Activated gamma-delta T cell treated with anti-CD3 and anti-CD28 coated beads, Interleukin-2, amount 50 U/mL, for 16 hours (primary cell): ENCODE results near the gene SPAG17.

Experiments
- DNase-seq: peaks from one replicate; pipeline ENCODE4 v3.0.0-alpha.2; 2020; ENCODE audit warnings: low read depth

SPAG17 gene

DNA sequence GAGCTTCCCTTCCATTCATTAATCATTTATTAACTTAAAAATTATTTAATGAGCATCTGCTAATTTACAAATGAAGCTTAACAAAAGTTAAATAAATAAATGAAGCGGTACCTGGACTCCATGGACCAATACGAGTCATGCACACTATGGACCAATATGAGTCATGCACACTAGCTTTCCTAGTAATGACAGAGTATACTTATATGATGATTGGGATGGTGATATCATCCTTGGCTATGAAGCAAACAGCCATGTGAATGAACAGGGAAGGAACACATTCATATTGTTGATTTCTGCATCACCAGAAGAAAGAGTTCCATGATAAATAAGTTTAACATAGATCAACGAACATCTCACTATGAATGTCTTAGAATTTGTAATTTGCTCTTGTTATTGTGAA, 109.9 kb downstream of the SPAG17 start:
- DNase-seq = no peak

GRCh38 chr1:118073648-118074435, 111.2 kb downstream of the SPAG17 start:
- no peak for DNase-seq

DNA sequence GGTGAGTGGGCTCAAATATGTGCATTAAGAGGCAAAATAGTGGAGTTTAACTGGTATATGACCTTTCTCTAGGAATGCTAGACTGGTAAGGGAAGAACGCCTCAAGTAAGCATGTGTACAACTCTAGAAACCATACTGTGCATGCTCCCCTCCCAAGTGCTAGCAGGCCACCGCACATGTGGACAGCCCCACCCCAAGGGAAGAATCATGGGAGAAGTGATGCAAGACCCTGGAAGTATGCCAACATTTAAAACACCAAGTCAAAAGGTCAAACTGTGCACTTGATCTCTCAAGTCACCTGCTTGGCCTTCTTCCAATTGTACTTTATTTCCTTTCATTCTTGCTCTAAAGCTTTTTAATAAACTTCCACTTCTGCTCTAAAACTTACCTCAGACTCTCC, 135.0 kb downstream of the SPAG17 start:
- DNase-seq = no peak

DNA sequence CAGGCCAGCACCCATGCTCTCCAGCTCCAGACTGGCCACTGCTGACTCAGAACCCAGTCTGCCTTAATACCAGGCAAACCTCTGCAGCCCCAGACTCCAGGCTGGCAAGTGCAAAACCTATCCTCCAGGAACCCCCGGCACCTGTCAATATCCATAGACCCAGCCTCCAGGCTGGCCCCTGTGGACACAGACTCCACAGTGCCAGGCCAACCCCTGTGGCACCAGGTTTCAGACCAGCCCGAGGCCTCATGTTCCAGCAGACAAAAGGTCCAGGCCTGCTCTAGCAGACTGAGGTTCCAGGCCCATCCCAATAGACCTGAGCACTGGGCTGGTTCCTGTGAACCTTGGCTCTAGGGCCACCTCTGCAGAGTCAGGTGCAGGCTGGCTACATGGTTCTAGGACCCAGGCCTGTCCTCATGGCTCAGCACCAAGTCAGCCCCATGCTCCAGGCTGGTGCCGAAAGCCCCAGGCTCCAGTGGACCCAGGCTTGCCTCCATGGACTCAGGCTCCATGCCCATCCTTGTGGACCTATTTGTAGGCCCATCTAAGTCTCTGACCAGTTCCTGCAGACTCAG, 137.3 kb downstream of the SPAG17 start:
- DNase-seq = no peak

- DNase-seq = no peak
Measured at GRCh38 chr1:118047006-118047649, 137.9 kb downstream of the SPAG17 start.

DNA sequence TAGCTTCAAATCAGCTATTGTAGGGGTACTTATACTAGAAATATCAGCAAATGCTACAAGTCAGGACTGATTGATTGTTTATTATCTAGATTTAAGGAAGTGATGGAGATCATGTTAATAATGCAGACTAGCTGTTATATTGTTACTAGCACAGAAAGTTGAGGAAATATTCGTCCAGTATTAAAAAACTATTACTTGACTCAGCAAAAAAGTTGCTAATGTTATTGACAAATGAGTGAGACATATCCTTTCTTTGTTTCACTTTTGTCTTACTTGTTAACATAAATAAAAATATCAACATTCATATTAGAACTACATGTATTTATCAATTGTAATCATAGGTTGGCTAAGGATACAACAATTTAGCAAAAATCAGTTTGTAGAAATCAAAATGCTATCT, 141.4 kb downstream of the SPAG17 start:
- DNase-seq = no peak

- DNase-seq = no peak
Measured at GRCh38 chr1:118042501-118042900, 142.5 kb downstream of the SPAG17 start.

DNA sequence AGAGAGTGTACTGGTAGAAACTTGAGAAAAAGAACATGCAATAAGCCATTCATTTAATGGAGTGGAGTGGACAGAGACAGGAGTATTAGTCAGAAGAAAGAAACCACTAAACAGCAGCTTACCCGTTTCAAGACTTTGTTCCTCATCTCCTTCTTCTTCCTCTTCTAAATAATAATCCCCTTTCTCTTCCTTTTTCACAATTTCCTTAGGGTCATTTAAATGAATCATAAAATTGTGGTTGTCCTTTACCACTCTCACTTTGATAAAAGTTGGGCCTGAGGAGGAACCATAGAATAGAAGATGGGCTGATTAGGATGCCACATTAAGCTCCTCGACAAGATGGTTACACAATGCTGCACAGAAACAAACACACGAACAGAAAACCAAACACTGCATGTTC, 145.9 kb downstream of the SPAG17 start:
- DNase-seq = no peak

DNA sequence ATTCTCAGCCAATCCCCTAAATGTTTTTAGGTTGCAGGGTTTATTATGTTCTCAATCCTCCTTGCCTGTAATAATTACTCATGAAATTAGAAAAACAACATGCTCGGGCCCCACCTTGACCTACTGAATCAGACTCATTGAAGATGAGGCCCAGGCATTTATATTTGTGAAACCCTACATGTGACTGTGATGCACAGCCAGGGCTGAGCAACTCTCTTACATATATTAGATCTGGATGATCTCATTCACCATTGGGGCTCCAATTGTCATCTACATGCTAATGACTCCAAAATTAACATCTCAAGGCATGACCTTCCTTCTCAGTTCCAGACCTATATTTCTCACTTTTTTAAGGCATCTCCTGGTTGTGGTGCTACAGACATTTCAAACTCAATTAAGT, 152.1 kb downstream of the SPAG17 start:
- no peak for DNase-seq

- DNase-seq = no peak
Measured at GRCh38 chr1:118028267-118028666, 156.8 kb downstream of the SPAG17 start.

DNA sequence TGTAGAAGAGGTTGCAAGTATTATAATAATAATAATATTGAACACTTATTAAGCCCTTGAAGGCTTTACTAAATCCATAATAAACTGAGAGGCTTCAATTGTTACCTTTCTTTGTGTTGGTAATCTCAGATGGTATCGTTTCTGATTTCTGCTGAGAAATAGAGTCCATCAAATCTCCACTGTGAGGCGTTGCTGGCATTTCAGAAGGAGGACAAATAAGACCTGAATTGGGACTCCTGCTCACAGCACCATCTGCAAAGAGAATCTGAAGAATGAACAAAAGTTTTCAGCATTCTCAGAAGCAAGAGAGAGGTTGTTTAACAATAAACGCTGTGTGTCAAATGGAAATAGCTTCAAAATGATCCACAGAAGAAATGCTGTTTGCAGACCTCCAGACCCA, 161.8 kb downstream of the SPAG17 start:
- no peak for DNase-seq

GRCh38 chr1:118021668-118022067, 163.4 kb downstream of the SPAG17 start:
- DNase-seq = no peak

- DNase-seq = no peak
Measured at GRCh38 chr1:118018060-118018459, 167.0 kb downstream of the SPAG17 start.

- no peak for DNase-seq
Measured at GRCh38 chr1:118013938-118014337, 171.1 kb downstream of the SPAG17 start.

DNA sequence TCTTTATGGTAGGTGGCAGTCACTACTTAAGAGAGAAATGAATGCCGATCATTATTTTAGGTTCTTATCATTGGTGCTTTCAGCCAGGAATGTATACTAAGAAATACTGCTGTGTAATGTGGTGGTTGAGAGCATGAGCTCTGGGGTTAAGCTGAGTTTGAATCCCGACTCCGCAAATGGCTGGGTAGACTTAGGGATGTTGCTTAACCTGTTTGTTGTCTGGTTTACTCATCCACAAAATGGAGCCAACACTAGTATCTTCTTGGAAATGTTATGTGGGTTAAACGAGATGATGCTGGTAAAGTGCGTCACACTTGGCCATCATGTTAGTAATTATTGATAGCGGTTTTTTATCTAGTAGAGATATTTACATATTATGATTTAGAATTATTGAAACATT, 171.7 kb downstream of the SPAG17 start:
- DNase-seq = no peak

DNA sequence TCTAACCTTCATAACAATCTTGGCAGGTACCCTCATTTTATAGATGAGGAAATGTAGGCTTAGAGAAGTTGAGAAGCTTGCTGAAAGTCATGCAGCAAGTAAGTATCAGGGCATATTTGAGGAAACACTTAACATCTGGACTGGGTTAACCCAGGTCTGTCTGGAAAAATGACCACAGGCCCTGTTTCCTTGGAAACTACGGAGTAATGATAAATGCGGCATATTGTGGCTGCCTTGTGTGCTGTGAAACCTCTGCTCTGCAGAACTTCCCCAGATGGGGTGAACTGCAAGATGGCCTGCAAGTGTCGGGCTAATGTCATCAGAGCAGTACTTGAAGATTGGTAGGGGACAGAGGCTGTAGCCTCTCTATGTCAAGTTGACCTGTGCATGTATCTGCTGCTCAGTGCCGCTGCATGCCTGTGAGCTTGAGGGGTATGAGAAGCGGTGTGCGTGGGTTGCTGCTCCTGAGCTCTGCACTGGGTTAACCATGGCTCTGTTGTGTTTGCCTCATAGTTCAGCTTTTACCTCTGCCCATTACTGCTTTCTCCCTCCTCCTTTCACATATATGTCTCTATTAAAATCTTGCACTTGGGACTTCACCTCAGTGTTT, 172.4 kb downstream of the SPAG17 start:
- no peak for DNase-seq

- no peak for DNase-seq
Measured at GRCh38 chr1:118008011-118008410, 177.0 kb downstream of the SPAG17 start.

DNA sequence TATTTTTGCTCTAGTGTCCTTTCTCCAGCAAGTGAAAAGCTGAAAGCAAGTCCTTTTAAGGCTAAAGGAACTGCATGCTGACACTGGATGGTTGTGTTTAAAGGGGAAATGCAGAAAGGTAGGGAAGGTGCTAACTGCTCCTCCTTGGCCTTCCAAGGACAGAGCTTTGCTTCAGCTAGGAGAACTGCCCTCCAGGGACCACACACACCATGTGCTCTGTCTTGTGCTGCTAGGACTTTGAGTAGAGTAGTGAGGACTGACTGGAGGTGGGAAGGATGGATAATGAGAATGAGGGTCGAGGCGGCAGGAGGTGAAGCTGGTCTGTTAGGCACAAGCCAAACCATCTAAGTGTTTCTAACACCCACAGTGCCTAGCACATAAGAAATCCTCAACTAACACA, 177.6 kb downstream of the SPAG17 start:
- DNase-seq = no peak

GRCh38 chr1:118004312-118004711, 180.7 kb downstream of the SPAG17 start:
- no peak for DNase-seq

GRCh38 chr1:117985973-117986372, 199.1 kb downstream of the SPAG17 start:
- DNase-seq = no peak

GRCh38 chr1:117985239-117985638, 199.8 kb downstream of the SPAG17 start:
- DNase-seq = no peak

- no peak for DNase-seq
Measured at GRCh38 chr1:117981455-117982192, 203.4 kb downstream of the SPAG17 start.
